Karpas-422 (cell line): ENCODE measurements around the gene SAPCD1. TPM values are rescaled to one million over a fixed set of nuclear protein-coding genes. Genes with fewer than 3 reads are reported as not detected.

ENCODE experiments used
- DNase-seq: peaks from one replicate; pipeline ENCODE4 v3.0.0-alpha.2; 2015
- H2AFZ ChIP-seq: fragments of 200-600 bp; sonication (generic); 2 replicates; pipeline ENCODE4 v1.6.1; 2014; ENCODE audit warnings: antibody characterized with exemption, low read length, mixed read lengths
- H3K27ac ChIP-seq: fragments of 200-600 bp; sonication (generic); 2 replicates; pipeline ENCODE4 v1.5.1; 2014; ENCODE audit warnings: mild to moderate bottlenecking, low read length, moderate library complexity
- H3K27me3 ChIP-seq: fragments of 200-600 bp; sonication (generic); 2 replicates; pipeline ENCODE4 v1.6.1; 2014; ENCODE audit warnings: low read length, mixed read lengths
- H3K36me3 ChIP-seq: fragments of 200-600 bp; sonication (generic); 2 replicates; pipeline ENCODE4 v1.6.1; 2014; ENCODE audit warnings: low read length, mixed read lengths; ENCODE audit not compliant: insufficient read depth
- H3K4me1 ChIP-seq: fragments of 200-600 bp; sonication (generic); 2 replicates; pipeline ENCODE4 v1.6.1; 2014; ENCODE audit warnings: mild to moderate bottlenecking, low read length, mixed read lengths
- H3K4me2 ChIP-seq: fragments of 200-600 bp; sonication (generic); 2 replicates; pipeline ENCODE4 v1.6.1; 2014; ENCODE audit warnings: low read length, low read depth, mild to moderate bottlenecking; ENCODE audit not compliant: poor library complexity, severe bottlenecking
- H3K4me3 ChIP-seq: fragments of 200-600 bp; sonication (generic); 2 replicates; pipeline ENCODE4 v1.5.1; 2014; ENCODE audit warnings: mild to moderate bottlenecking, antibody characterized with exemption, low read length, mixed read lengths
- H3K79me2 ChIP-seq: fragments of 200-600 bp; sonication (generic); 2 replicates; pipeline ENCODE4 v1.6.1; 2014; ENCODE audit warnings: mild to moderate bottlenecking, low read length, mixed read lengths
- H3K9ac ChIP-seq: fragments of 200-600 bp; sonication (generic); 2 replicates; pipeline ENCODE4 v1.6.0; 2014; ENCODE audit warnings: low read length
- H3K9me2 ChIP-seq: fragments of 200-600 bp; sonication (generic), shearing (Covaris generic); replicated peaks from 2 replicates; pipeline ENCODE4 v1.6.0; 2014; ENCODE audit warnings: mild to moderate bottlenecking, low read length, moderate library complexity; ENCODE audit not compliant: insufficient read depth
- H3K9me3 ChIP-seq: fragments of 300-700, 200-600 bp; sonication (generic); 2 replicates; pipeline ENCODE4 v1.6.1; 2014; ENCODE audit warnings: low read length, mixed read lengths
- H4K20me1 ChIP-seq: fragments of 200-600 bp; sonication (generic); 2 replicates; pipeline ENCODE4 v1.6.1; 2014; ENCODE audit warnings: mild to moderate bottlenecking, antibody characterized with exemption, low read length, low read depth; ENCODE audit not compliant: insufficient read depth
- total RNA-seq: library from RNA; depleted of rRNA; stranded (reverse); fragments of >200 nt; shearing (Covaris generic); gene quantifications from 2 replicates; pipeline ENCODE4 v1.2.3, GENCODE V29; 2014; ENCODE audit warnings: low replicate concordance

SAPCD1 gene
- total RNA-seq, 1 experiment from 2014 or later: 1.8 TPM

- no peaks in the 10 kb centered on the region for H3K4me1 ChIP-seq
- no peak overlapping the region for H3K9ac ChIP-seq
- no peak overlapping the region for H3K27ac ChIP-seq
- H3K79me2 ChIP-seq: no peaks in the 10 kb centered on the region
- H3K27me3 ChIP-seq: no peaks in the 10 kb centered on the region
- 0 out of 2 replicates have a peak, but pooled peaks cover 7% of the 10 kb centered on the region for H3K36me3 ChIP-seq
- DNase-seq: no peak
- H3K4me2 ChIP-seq: no peak overlapping the region
- H4K20me1 ChIP-seq: no peaks in the 10 kb centered on the region
- no peak overlapping the region for H3K4me3 ChIP-seq
- no peaks in the 10 kb centered on the region for H3K9me2 ChIP-seq
- no peaks in the 10 kb centered on the region for H3K9me3 ChIP-seq
- H2AFZ ChIP-seq: no peak overlapping the region
These were observed 3.7 kb downstream of the SAPCD1 start for GRCh38 chr6:31765910-31766794.

GRCh38 chr6:31767096-31767645 lies 4.7 kb downstream of the SAPCD1 start:
- Histone ChIP-seq H3K4me1 (no peaks in the 10 kb centered on the region), H3K27me3 (no peaks in the 10 kb centered on the region), H3K9me2 (no peaks in the 10 kb centered on the region), H3K27ac (no peak overlapping the region), H3K9ac (no peak overlapping the region), H3K9me3 (no peaks in the 10 kb centered on the region), H4K20me1 (no peaks in the 10 kb centered on the region), H3K4me3 (no peak overlapping the region), H3K36me3 (0 out of 2 replicates have a peak, but pooled peaks cover 7% of the 10 kb centered on the region), H2AFZ (no peak overlapping the region), H3K79me2 (no peaks in the 10 kb centered on the region), H3K4me2 (no peak overlapping the region)
- DNase-seq: no peak

- Histone ChIP-seq H3K27me3 (no peaks in the 10 kb centered on the region), H2AFZ (no peak overlapping the region), H3K9me3 (no peaks in the 10 kb centered on the region), H3K4me1 (no peaks in the 10 kb centered on the region), H3K9me2 (no peaks in the 10 kb centered on the region), H3K36me3 (0 out of 2 replicates have a peak, but pooled peaks cover 4% of the 10 kb centered on the region), H3K9ac (no peak overlapping the region), H3K4me3 (no peak overlapping the region), H3K79me2 (no peaks in the 10 kb centered on the region), H3K4me2 (no peak overlapping the region), H3K27ac (no peak overlapping the region), H4K20me1 (no peaks in the 10 kb centered on the region)
- no peak for DNase-seq
These were observed 6.2 kb downstream of the SAPCD1 start for GRCh38 chr6:31768363-31769257.

GRCh38 chr6:31769684-31770371 lies 7.4 kb downstream of the SAPCD1 start:
- Histone ChIP-seq H3K4me3 (no peak overlapping the region), H3K79me2 (no peaks in the 10 kb centered on the region), H3K9me3 (no peaks in the 10 kb centered on the region), H4K20me1 (no peaks in the 10 kb centered on the region), H2AFZ (0 out of 2 replicates have a peak overlapping the region, but pooled peaks have one; percentile 55), H3K9ac (no peak overlapping the region), H3K9me2 (no peaks in the 10 kb centered on the region), H3K27ac (no peak overlapping the region), H3K36me3 (no peaks in the 10 kb centered on the region), H3K4me1 (no peaks in the 10 kb centered on the region), H3K4me2 (no peak overlapping the region), H3K27me3 (no peaks in the 10 kb centered on the region)
- peak; percentile 96 for DNase-seq

- no peaks in the 10 kb centered on the region for H3K36me3 ChIP-seq
- no peaks in the 10 kb centered on the region for H3K4me1 ChIP-seq
- H3K9me2 ChIP-seq: no peaks in the 10 kb centered on the region
- no peaks in the 10 kb centered on the region for H3K9me3 ChIP-seq
- no peak overlapping the region for H3K4me2 ChIP-seq
- H3K4me3 ChIP-seq: no peak overlapping the region
- no peak for DNase-seq
- H3K27ac ChIP-seq: no peak overlapping the region
- H4K20me1 ChIP-seq: no peaks in the 10 kb centered on the region
- no peaks in the 10 kb centered on the region for H3K27me3 ChIP-seq
- H3K79me2 ChIP-seq: no peaks in the 10 kb centered on the region
- H2AFZ ChIP-seq: no peak overlapping the region
- no peak overlapping the region for H3K9ac ChIP-seq
These were observed 8.4 kb downstream of the SAPCD1 start for GRCh38 chr6:31770860-31771259.

GRCh38 chr6:31771992-31772358 lies 9.5 kb downstream of the SAPCD1 start:
- no peaks in the 10 kb centered on the region for H3K36me3 ChIP-seq
- no peaks in the 10 kb centered on the region for H4K20me1 ChIP-seq
- H3K9me2 ChIP-seq: no peaks in the 10 kb centered on the region
- no peak overlapping the region for H3K9ac ChIP-seq
- no peak overlapping the region for H3K4me3 ChIP-seq
- no peaks in the 10 kb centered on the region for H3K79me2 ChIP-seq
- no peak overlapping the region for H2AFZ ChIP-seq
- H3K9me3 ChIP-seq: no peaks in the 10 kb centered on the region
- H3K4me1 ChIP-seq: peaks cover 3% of the 10 kb centered on the region
- H3K27ac ChIP-seq: no peak overlapping the region
- no peak overlapping the region for H3K4me2 ChIP-seq
- no peak for DNase-seq
- no peaks in the 10 kb centered on the region for H3K27me3 ChIP-seq

- no peak overlapping the region for H3K9ac ChIP-seq
- no peak overlapping the region for H2AFZ ChIP-seq
- no peak overlapping the region for H3K4me3 ChIP-seq
- H3K4me1 ChIP-seq: peaks cover 14% of the 10 kb centered on the region
- H3K9me2 ChIP-seq: no peaks in the 10 kb centered on the region
- H4K20me1 ChIP-seq: no peaks in the 10 kb centered on the region
- no peaks in the 10 kb centered on the region for H3K9me3 ChIP-seq
- no peaks in the 10 kb centered on the region for H3K79me2 ChIP-seq
- DNase-seq: no peak
- H3K4me2 ChIP-seq: no peak overlapping the region
- H3K36me3 ChIP-seq: no peaks in the 10 kb centered on the region
- no peaks in the 10 kb centered on the region for H3K27me3 ChIP-seq
- H3K27ac ChIP-seq: no peak overlapping the region
These were observed 12.7 kb downstream of the SAPCD1 start for GRCh38 chr6:31775184-31775583.
